Esophagus (tissue), 2 donors: Measurements from ENCODE around the gene ARG2. TPM values are rescaled to one million over a fixed set of nuclear protein-coding genes. Genes with fewer than 3 reads are reported as not detected.
A peak's percentile ranks its signal among the peaks of the same experiment; 100 is the strongest.
"Not testable (repeated sequence)": the region's sequence is repeated elsewhere in the genome, so short reads cannot be mapped to it uniquely, and the experiment has no call there.

ENCODE experiments used
- H3K27ac ChIP-seq, 2 donors: one replicate each; pipeline ENCODE4 v1.5.1; 2013; ENCODE audit warnings: low read depth in 2 of 2, mild to moderate bottlenecking in 2 of 2, inconsistent platforms in 1 of 2, low read length in 1 of 2, moderate library complexity in 1 of 2
- H3K27me3 ChIP-seq, 2 donors: one replicate each; pipeline ENCODE4 v1.6.1; 2013; ENCODE audit warnings: low read length in 2 of 2, control low read depth in 1 of 2, mild to moderate bottlenecking in 1 of 2; ENCODE audit not compliant: insufficient read depth in 2 of 2, control insufficient read depth in 1 of 2
- H3K36me3 ChIP-seq, 2 donors: one replicate each; pipeline ENCODE4 v1.6.1; 2013; ENCODE audit warnings: low read length in 1 of 2; ENCODE audit not compliant: control insufficient read depth in 2 of 2, insufficient read depth in 2 of 2
- H3K4me1 ChIP-seq, 2 donors: one replicate each; pipeline ENCODE4 v1.6.1; 2013; ENCODE audit warnings: low read length in 1 of 2; ENCODE audit not compliant: control insufficient read depth in 2 of 2, insufficient read depth in 2 of 2
- H3K4me3 ChIP-seq, 2 donors: one replicate each; pipeline ENCODE4 v1.5.1; 2013; ENCODE audit warnings: low read length in 2 of 2, mild to moderate bottlenecking in 2 of 2, low read depth in 1 of 2, moderate library complexity in 1 of 2
- H3K9me3 ChIP-seq, 2 donors: one replicate each; pipeline ENCODE4 v1.6.1; 2013; ENCODE audit warnings: mild to moderate bottlenecking in 2 of 2, low read depth in 1 of 2, low read length in 1 of 2, moderate library complexity in 1 of 2; ENCODE audit not compliant: control insufficient read depth in 2 of 2, insufficient read depth in 1 of 2
- WGBS, 2 donors: extraction: QIAGEN DNeasy Blood & Tissue Kit; methylation state at CpG; one replicate each; pipeline ENCODE4 v1.1.7; 2013; 5-methylcytosine and 5-hydroxymethylcytosine counted together
- polyA plus RNA-seq, 2 donors: library from polyadenylated mRNA; stranded (reverse); fragments of 200-250 nt; gene quantifications; one replicate each; pipeline ENCODE4 v1.2.3, GENCODE V29; 2013
- donor health status: healthy with polysubstance abuse.
- donor health status: Bipolar disorder and iron deficiency.

ARG2 gene
- polyA plus RNA-seq, 2 donors: 12.2 to 30.4 TPM

DNA sequence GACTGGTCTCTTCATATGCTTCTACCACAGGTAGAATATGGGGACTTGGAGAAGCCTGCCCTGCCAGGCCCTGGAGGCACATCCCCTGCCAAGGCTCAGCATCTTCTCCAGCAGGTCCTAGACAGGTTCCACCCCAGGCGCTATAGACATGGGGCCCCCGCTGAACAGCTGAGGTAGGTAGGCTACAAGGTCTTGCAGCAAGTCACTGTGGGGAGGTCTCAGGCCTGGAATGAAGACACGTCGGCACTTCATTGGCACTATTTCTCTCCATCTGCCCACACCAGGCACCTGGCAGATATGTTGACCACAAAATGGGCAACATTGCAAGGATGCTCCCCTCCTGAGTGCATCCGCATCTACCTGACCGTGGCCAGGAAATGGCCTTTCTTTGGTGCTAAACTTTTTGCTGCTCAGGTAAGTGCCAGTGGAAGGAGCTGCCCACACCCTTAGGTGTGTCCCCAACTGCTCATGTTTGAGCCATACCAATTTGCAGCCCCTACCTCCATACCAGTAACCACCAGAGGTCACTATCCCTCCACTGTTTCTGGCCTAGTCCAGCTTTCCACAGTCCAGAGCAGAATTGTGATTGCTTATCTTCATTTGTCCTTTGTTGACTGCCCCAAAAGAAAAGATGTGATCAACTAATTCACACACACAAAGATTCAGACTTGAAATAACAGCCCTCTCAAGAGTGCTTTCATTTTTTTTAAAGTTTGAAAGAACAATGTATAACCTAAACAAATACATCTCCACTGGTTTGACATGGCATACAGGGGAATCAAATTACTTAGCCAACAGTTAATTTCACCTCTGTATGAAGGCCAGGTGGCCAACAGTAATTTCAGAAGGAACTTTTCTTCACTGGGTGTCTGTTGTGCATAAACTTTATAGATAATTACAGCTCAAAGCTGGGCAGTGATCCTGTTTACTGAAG is 35.7 kb upstream of the ARG2 start:
- Histone ChIP-seq H3K4me3 (no peak overlapping the region), H3K4me1 (no peaks in the 10 kb centered on the region), H3K27ac (no peak overlapping the region), H3K36me3 (peaks cover 3 to 11% of the 10 kb centered on the region in 2 donors), H3K9me3 (no peaks in the 10 kb centered on the region), H3K27me3 (no peaks in the 10 kb centered on the region)
- WGBS, 2 donors: 89 to 93% methylated on average over 6 of the region's 6 CpGs

DNA sequence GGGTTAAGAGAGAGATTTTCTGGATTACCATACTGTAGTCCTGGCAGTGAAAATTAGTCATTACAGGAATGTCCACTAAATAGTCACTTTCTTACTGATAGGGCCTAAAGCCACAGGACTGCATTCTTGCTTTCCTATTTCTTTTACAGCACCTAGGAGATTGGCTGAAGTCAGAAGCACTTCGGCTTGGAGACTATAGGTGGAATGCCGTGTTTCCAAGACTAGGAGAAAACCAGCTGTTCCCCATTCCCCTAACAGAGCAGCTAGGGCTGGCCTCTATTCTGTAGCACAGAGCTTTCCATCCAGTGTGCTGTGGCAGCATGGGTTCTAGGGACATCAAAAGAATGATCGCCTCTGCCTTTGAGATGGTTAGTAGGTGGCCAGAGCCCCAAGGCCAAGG is 34.7 kb upstream of the ARG2 start:
- 91 to 93% methylated on average over 3 of the region's 3 CpGs for WGBS, 2 donors
- peaks cover 3 to 10% of the 10 kb centered on the region in 2 donors for H3K36me3 ChIP-seq

DNA sequence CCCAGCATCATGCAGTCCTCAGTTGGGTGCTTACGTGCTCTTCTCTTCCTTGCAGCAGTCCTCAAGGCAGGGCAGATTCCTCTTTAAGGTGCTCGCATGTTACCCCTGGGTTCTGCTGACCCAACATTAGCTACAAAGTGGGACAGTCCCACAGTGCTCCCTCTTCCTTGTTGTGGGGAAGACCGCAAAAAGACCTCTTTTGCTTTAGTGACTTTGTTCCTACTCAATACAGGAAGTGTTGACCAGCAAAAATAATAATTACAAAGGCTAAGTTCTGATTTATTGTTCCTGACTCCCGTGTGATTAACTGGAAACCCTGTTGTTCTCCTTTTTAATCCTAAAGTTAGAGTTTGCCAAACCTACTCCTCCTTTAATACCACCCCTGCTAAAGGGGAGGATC is 33.4 kb upstream of the ARG2 start:
- WGBS, 2 donors: 72 to 74% methylated on average over 4 of the region's 4 CpGs
- H3K36me3 ChIP-seq: peaks cover 3 to 14% of the 10 kb centered on the region in 2 donors
- no peaks in the 10 kb centered on the region for H3K4me1 ChIP-seq

More for the DNA sequence above, 34.7 kb upstream of the ARG2 start:
- no peaks in the 10 kb centered on the region for H3K27me3 ChIP-seq
- H3K9me3 ChIP-seq: no peaks in the 10 kb centered on the region
- H3K4me3 ChIP-seq: no peak overlapping the region
- H3K4me1 ChIP-seq: no peaks in the 10 kb centered on the region
- no peak overlapping the region for H3K27ac ChIP-seq

DNA sequence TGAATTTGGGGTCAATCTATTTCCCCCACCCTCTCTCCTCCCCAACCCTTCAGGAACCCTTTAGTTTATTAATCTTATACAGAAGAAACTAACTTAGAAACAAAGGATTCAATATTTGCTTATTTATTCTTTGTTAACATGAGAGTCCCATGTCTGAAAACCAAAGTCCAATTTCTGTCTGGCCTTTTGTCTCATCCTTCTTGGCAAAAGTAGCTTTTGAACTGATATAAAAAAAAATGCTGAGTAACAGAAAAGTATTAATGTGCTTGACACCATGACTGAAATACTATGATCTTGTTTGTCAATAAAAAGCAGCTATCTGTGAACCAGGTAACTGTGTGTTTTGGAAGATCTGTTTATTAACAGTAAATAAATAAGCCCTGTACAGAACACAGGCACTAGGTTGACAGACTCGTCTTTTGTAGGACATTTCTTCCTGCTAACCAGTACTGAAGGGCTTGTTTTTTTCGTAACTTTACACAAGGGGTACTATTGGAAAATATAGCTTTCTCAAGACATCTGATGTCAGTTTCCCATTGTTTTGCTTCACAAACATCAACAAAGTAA is 30.4 kb upstream of the ARG2 start:
- Histone ChIP-seq H3K9me3 (no peaks in the 10 kb centered on the region), H3K27ac (no peak overlapping the region), H3K27me3 (no peaks in the 10 kb centered on the region), H3K36me3 (peaks cover 3 to 14% of the 10 kb centered on the region in 2 donors), H3K4me1 (no peaks in the 10 kb centered on the region), H3K4me3 (no peak overlapping the region)
- 47 to 52% methylated on average over 2 of the region's 2 CpGs for WGBS, 2 donors

More for the DNA sequence above, 33.4 kb upstream of the ARG2 start:
- Histone ChIP-seq H3K9me3 (no peaks in the 10 kb centered on the region), H3K27me3 (no peaks in the 10 kb centered on the region), H3K4me3 (no peak overlapping the region), H3K27ac (no peak overlapping the region)

DNA sequence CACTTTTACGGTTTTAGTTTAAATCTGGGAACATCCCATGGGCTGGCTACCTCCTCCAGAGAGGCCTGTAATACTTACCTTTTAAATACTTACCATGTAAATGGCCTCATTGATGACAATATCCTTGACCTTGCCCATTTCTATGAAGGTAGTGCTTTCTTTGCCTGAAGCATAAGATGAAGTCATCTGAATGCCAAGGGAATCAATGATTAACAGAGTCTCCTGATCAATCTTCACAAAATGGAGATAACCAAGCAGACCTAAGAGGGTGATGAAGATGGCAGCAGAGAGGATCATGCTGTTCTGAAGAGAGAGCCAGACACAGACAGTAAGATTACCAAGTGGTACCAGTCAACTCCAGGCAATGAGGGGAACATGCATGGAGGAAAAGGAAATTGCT is 26.1 kb upstream of the ARG2 start:
- not testable (repeated sequence) for H3K36me3 ChIP-seq, H3K4me1 ChIP-seq, H3K27ac ChIP-seq, H3K4me3 ChIP-seq, H3K27me3 ChIP-seq, H3K9me3 ChIP-seq
- 0% methylated on average over 1 of the region's 1 CpG for WGBS, 2 donors

DNA sequence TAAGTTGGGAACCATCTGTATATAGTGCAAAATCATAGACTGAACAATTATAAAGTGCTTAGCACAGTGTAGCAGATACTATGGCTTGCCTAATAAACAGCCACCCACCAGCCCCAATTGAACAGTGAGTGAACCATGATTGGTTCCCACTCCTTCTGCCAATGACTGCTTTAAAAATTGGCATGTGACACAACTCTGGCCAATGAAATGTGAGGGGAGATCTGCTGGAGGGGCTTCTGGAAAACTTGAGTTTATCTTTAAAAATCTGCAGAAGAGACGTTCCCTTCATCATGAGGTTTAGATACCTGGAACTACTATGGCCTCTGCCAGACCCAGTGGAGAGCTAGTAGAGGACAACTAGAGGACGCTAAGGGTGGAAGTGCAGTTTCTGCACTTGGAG is 24.3 kb upstream of the ARG2 start:
- Histone ChIP-seq H3K27ac (no peak overlapping the region), H3K4me1 (peaks cover 0 to 1% of the 10 kb centered on the region in 2 donors), H3K4me3 (no peak overlapping the region), H3K27me3 (no peaks in the 10 kb centered on the region), H3K36me3 (peaks cover 0 to 3% of the 10 kb centered on the region in 2 donors), H3K9me3 (no peaks in the 10 kb centered on the region)
- 90 to 94% methylated on average over 2 of the region's 2 CpGs for WGBS, 2 donors

DNA sequence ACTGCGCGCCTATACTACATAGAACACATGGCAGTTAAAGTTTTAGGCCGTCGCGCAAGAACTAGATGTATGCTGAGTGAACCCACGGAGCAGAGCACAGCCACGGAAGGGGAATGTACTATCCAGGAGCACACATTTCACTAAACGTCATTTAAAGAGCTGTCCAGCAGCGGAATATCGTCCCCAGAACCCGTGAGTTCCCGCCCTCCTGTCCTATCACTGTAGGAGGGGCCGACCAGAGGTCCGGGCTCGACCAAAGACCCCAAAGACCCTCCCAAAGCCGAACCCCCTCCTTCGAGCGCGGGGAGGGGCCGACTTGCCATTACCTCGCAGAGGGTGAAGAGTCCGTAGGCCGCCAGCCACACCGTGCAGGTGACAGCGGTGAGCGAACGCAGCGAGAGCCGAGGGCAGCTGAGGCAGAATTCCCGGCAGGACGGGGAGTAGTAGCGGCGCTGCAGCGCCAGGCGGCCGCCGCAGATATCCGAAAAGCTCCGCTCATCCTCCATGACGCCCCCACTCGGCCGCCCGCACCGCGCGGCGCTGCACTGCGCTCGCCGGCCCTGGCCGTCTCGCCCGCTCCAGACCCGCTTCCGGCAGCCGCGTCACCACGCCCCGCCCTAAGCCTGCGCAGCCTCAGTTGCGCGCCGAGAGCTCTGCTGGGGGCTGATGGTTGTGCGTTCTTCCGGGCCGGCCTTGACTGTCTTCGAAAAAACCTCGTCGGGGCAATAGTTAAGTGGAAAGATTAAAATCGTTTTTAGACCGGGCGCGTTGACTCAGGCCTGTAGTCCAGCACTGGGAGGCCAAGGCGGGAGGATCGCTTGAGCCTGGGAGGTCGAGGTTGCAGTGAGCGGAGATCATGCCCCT is 19.8 kb upstream of the ARG2 start, which contains the start of gene PIGH:
Gene PIGH (minus strand): TSS at position 571 of the 864 bp plus-strand sequence. CDS start 65 bp downstream, at position 506.
- Histone ChIP-seq H3K36me3 (no peaks in the 10 kb centered on the region), H3K4me1 (peaks cover 0 to 3% of the 10 kb centered on the region in 2 donors), H3K27me3 (no peaks in the 10 kb centered on the region), H3K4me3 (peak within 1 kb of the TSS; percentile 81 to 93), H3K27ac (peak within 1 kb of the TSS; percentile 87 to 90), H3K9me3 (no peaks in the 10 kb centered on the region)
- whole genome bisulfite sequencing, 2 donors: 3% methylated on average over 65 to 77 of the region's 77 CpGs

DNA sequence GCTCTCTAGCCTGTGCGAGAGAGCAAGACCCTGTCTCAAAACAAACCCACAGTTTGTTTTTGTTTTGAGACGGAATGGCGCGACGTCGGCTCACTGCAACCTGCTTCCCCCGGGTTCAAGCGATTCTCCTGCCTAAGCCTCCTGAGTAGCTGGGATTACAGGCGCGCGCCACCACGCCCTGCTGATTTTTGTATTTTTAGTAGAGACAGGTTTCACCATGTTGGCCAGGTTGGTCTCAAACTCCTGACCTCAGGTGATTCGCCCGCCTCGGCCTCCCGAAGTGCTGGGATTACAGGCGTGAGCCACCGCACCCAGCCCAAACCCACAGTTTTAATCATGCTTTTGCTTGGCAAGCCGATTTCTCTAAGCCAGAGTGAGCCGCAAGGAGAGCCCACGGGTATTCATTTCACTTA is 19.2 kb upstream of the ARG2 start:
- not testable (repeated sequence) for H3K27me3 ChIP-seq, H3K4me1 ChIP-seq, H3K36me3 ChIP-seq, H3K9me3 ChIP-seq
- 84 to 85% methylated on average over 21 of the region's 21 CpGs for WGBS, 2 donors
- H3K4me3 ChIP-seq: peak overlapping the region; percentile 81 to 93
- H3K27ac ChIP-seq: peak overlapping the region; percentile 87 to 90

DNA sequence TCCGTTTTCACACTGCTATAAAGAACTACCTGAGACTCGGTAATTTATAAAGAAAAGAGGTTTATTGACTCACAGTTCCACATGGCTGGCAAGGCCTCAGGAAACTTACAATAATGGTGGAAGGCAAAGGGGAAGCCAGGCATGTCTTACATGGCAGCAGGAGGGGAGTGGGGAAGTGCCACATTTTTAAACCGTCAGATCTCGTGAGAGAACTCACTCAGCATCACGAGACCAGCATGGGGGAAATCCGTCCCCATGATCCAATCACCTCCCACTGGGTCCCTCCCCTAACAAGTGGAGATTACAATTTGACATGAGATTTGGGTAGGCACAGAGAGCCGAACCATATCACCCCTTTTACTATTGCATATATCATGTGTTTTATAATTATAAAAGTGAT is 17.6 kb upstream of the ARG2 start:
- Histone ChIP-seq H3K9me3 (no peaks in the 10 kb centered on the region), H3K4me1 (peaks cover 0 to 3% of the 10 kb centered on the region in 2 donors), H3K4me3 (no peak overlapping the region), H3K27me3 (no peaks in the 10 kb centered on the region), H3K27ac (no peak overlapping the region), H3K36me3 (no peaks in the 10 kb centered on the region)
- 67 to 69% methylated on average over 7 of the region's 7 CpGs for WGBS, 2 donors
